Measurements from ENCODE around the gene ZNF366.
A peak's percentile ranks its signal among the peaks of the same experiment; 100 is the strongest.
"Not testable (repeated sequence)": the region's sequence is repeated elsewhere in the genome, so short reads cannot be mapped to it uniquely, and the experiment has no call there.

ZNF366 gene

GRCh38 chr5:72408127-72408526 is 99.1 kb downstream of the ZNF366 start:
- ChIA-PET POLR2A (ENCODE audit: low non-redundant PET) (no interaction called here), CTCF (interaction anchor here (0.9 kb wide), 1 partner anchor 411 kb away, joined by 3 read pairs; no protein-coding TSS in a partner anchor)
- DNase-seq (ENCODE audit: low spot score) = no peak
- no peak for TF ChIP-seq CTCF (conservative IDR thresholded peaks at IDR 0.05; ENCODE audit: low read depth)
- no peak overlapping the region for H3K27ac ChIP-seq

DNA sequence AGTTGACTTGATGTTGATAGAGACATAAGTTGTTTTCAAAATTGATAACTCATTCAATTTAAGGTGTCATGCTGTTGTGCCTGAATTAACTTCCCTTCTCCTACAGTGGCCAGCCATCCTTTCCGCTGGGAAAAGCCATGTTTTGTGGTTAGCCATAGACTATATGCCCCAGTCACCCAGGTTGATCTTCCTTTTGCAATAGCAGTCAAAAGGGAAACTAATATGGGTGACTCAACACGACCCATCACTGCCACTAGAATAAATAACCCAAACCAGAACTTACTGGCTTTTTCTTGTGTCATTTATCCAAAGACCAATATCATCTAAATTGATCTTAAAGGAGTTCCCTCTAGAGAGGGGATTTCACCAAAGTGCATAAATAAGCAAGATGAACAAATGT is 99.7 kb downstream of the ZNF366 start:
- ChIA-PET POLR2A (ENCODE audit: low non-redundant PET) (no interaction called here), CTCF (interaction anchor here (0.6 kb wide), 1 partner anchor 1134 kb away, joined by 3 read pairs; no protein-coding TSS in a partner anchor)

GRCh38 chr5:72407078-72407477 is 100.1 kb downstream of the ZNF366 start:
- CTCF ChIA-PET = interaction anchor here (0.6 kb wide), 1 partner anchor 1135 kb away, joined by 3 read pairs; no protein-coding TSS in a partner anchor
- no peak overlapping the region for H3K27ac ChIP-seq
- POLR2A ChIA-PET (ENCODE audit: low non-redundant PET) = no interaction called here
- DNase-seq (ENCODE audit: low spot score) = no peak
- no peak for TF ChIP-seq CTCF (conservative IDR thresholded peaks at IDR 0.05; ENCODE audit: low read depth)

More for the DNA sequence above, 99.7 kb downstream of the ZNF366 start:
- TF ChIP-seq CTCF (conservative IDR thresholded peaks at IDR 0.05; ENCODE audit: low read depth) = no peak
- DNase-seq (ENCODE audit: low spot score) = no peak
- H3K27ac ChIP-seq = no peak overlapping the region

- H3K27ac ChIP-seq; POLR2A ChIA-PET (ENCODE audit: low non-redundant PET); DNase-seq (ENCODE audit: low spot score): not testable (repeated sequence)
- CTCF ChIA-PET = interaction anchor here (0.5 to 1.0 kb wide), 2 partner anchors 26 to 156 kb away, joined by 3 read pairs; no protein-coding TSS in a partner anchor
Measured at GRCh38 chr5:72404771-72405170, 102.4 kb downstream of the ZNF366 start.

DNA sequence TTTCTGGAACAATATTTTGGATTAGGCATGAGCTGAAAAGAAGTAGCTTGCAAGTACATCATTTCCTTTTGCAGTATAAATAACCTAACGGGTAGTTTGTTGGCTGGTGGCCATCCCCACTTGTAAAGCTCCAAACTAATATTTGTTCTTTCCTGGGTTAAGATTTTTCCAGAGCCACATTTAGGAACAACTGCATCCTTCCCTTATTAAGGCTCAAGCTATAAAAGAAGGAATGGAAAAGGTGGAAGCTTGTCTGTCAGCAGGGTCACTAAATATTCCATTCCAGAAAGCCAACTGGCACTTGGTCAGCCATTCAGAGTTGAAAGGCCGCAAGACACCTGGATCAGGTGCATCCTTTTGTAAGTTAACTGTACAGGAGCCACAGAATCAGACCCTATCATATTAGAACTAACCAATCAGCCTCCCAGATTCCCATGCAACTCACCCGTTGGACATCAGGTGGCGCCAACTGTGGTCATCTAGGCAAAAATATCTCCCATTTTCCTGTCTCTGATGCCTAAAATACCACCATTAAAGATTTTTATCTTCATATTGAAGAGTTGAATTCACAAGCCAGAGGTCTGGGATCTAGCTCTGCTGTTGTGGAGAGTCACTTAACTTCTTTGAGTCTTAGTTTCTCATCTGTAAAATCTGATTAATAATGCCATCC is 104.1 kb downstream of the ZNF366 start:
- POLR2A ChIA-PET (ENCODE audit: low non-redundant PET) = interaction anchor here (0.6 kb wide), 1 partner anchor 61 kb away, joined by 3 read pairs; no protein-coding TSS in a partner anchor
- no peak for DNase-seq (ENCODE audit: low spot score)
- no peak overlapping the region for H3K27ac ChIP-seq
- CTCF ChIA-PET = interaction anchor here (0.6 to 0.7 kb wide), 3 partner anchors 45 to 1698 kb away, joined by 3 to 8 read pairs (median 6); no protein-coding TSS in a partner anchor
- TF ChIP-seq CTCF (conservative IDR thresholded peaks at IDR 0.05; ENCODE audit: low read depth) = 0 out of 2 replicates have a peak, but pooled peaks have one; percentile 12

DNA sequence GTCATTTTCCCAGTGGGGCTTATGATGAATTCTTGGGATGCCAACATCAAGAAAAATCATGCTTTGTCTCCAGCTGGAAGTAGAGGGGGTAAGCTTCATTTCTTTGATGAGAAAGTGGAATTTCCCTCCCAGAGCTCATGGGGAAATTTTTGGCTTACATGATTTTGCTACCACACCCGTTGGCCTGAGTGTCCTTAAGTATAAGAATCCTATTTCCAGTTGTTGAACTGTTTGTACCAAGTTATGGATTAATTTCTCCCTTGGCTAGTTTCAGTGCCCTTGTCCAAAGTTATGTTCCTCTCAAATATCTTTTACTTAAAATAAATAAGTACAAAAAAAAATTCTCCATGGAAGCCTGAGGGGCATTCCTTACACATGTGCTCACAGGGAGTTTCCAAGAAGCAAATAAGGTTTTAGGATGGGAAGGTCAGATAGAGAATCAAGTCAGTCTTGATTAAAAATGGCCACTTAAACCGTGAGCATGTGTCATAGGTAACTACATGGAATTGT is 104.8 kb downstream of the ZNF366 start:
- DNase-seq (ENCODE audit: low spot score) = peak; percentile 51
- ChIA-PET CTCF (interaction anchor here (0.6 to 0.7 kb wide), 3 partner anchors 44 to 1698 kb away, joined by 3 to 8 read pairs (median 6); no protein-coding TSS in a partner anchor), POLR2A (ENCODE audit: low non-redundant PET) (interaction anchor here (0.6 kb wide), 1 partner anchor 60 kb away, joined by 3 read pairs; no protein-coding TSS in a partner anchor)
- TF ChIP-seq CTCF (conservative IDR thresholded peaks at IDR 0.05; ENCODE audit: low read depth) = no peak
- no peak overlapping the region for H3K27ac ChIP-seq

- TF ChIP-seq CTCF (conservative IDR thresholded peaks at IDR 0.05; ENCODE audit: low read depth) = no peak
- ChIA-PET POLR2A (ENCODE audit: low non-redundant PET) (no interaction called here), CTCF (no interaction called here)
- no peak for DNase-seq (ENCODE audit: low spot score)
- no peak overlapping the region for H3K27ac ChIP-seq
Measured at GRCh38 chr5:72400950-72401349, 106.3 kb downstream of the ZNF366 start.

Measured in RWPE1 (cell line).